GM12891 (cell line): ENCODE results near the gene FFAR1.

Experiments used
- POLR2A ChIP-seq: IDR thresholded peaks from 2 replicates; pipeline ENCODE4 v1.6.1; 2011; ENCODE audit warnings: low read depth, low read length, control low read depth
- POLR2AphosphoS5 ChIP-seq: IDR thresholded peaks from 2 replicates; pipeline ENCODE4 v1.6.1; 2011; ENCODE audit warnings: low read depth, low read length, control low read depth
- POU2F2 ChIP-seq: IDR thresholded peaks from 2 replicates; pipeline ENCODE4 v1.6.1; 2011; ENCODE audit warnings: low read depth, mild to moderate bottlenecking, control low read depth, low read length, moderate library complexity
- TAF1 ChIP-seq: IDR thresholded peaks from 2 replicates; pipeline ENCODE4 v1.6.1; 2011; ENCODE audit warnings: low read depth, low read length, control low read depth

- no peak for TF ChIP-seq POLR2A
- no peak for TF ChIP-seq TAF1
- TF ChIP-seq POU2F2: no peak
- no peak for TF ChIP-seq POLR2AphosphoS5
Observed at GRCh38 chr19:35369522-35369921, 21.8 kb downstream of the FFAR1 start.
